H9 (cell line): ENCODE results near the gene IQCK. TPM values are rescaled to one million over a fixed set of nuclear protein-coding genes. Genes with fewer than 3 reads are reported as not detected.

Source experiments
- DNase-seq: peaks from one replicate; pipeline ENCODE4 v3.0.0-alpha.2; 2017
- H2AFZ ChIP-seq: one replicate; pipeline ENCODE4 v1.6.1; 2013; ENCODE audit warnings: mild to moderate bottlenecking, low read length, control low read depth, moderate library complexity
- H2AK5ac ChIP-seq: 2 replicates; pipeline ENCODE4 v1.6.1; 2013; ENCODE audit warnings: low read length, control low read depth, mixed read lengths; ENCODE audit not compliant: insufficient read length
- H2BK120ac ChIP-seq: one replicate; pipeline ENCODE4 v1.6.1; 2013; ENCODE audit warnings: low read depth, mild to moderate bottlenecking, low read length, control low read depth, inconsistent platforms; ENCODE audit not compliant: poor library complexity, severe bottlenecking
- H2BK12ac ChIP-seq: 2 replicates; pipeline ENCODE4 v1.6.1; 2013; ENCODE audit warnings: low read length, control low read depth, mixed read lengths, low read depth; ENCODE audit not compliant: insufficient read length
- H2BK15ac ChIP-seq: 2 replicates; pipeline ENCODE4 v1.6.1; 2013; ENCODE audit warnings: low read depth, low read length, control low read depth
- H2BK20ac ChIP-seq: one replicate; pipeline ENCODE4 v1.6.1; 2013; ENCODE audit warnings: low read depth, mild to moderate bottlenecking, low read length, control low read depth, inconsistent platforms; ENCODE audit not compliant: poor library complexity, severe bottlenecking
- H2BK5ac ChIP-seq: 2 replicates; pipeline ENCODE4 v1.6.1; 2013; ENCODE audit warnings: low read length, control low read depth, mixed read lengths; ENCODE audit not compliant: insufficient read length
- H3K14ac ChIP-seq: 2 replicates; pipeline ENCODE4 v1.6.1; 2013; ENCODE audit warnings: low read length, control low read depth; ENCODE audit not compliant: insufficient read depth
- H3K18ac ChIP-seq: 2 replicates; pipeline ENCODE4 v1.6.1; 2013; ENCODE audit warnings: low read depth, mild to moderate bottlenecking, mixed read lengths, low read length, control low read depth; ENCODE audit not compliant: insufficient read length
- H3K23ac ChIP-seq: 2 replicates; pipeline ENCODE4 v1.6.1; 2013; ENCODE audit warnings: low read length, control low read depth, mixed read lengths, low read depth; ENCODE audit not compliant: insufficient read length
- H3K23me2 ChIP-seq: 2 replicates; pipeline ENCODE4 v1.6.1; 2013; ENCODE audit warnings: low read depth, mild to moderate bottlenecking, mixed read lengths, low read length, control low read depth; ENCODE audit not compliant: insufficient read length, poor library complexity, severe bottlenecking
- H3K27ac ChIP-seq: 2 replicates; pipeline ENCODE4 v1.5.1; 2013; ENCODE audit warnings: low read length, control low read depth, mixed read lengths, low read depth; ENCODE audit not compliant: insufficient read length
- H3K27me3 ChIP-seq: 2 replicates; pipeline ENCODE4 v1.6.1; 2013; ENCODE audit warnings: low read length, control low read depth, inconsistent platforms; ENCODE audit not compliant: insufficient read depth
- H3K4ac ChIP-seq: 2 replicates; pipeline ENCODE4 v1.6.1; 2013; ENCODE audit warnings: low read depth, mild to moderate bottlenecking, control low read depth, inconsistent platforms, low read length, moderate library complexity
- H3K4me1 ChIP-seq: 2 replicates; pipeline ENCODE4 v1.6.1; 2013; ENCODE audit warnings: low read length, control low read depth, inconsistent platforms; ENCODE audit not compliant: insufficient read depth
- H3K4me2 ChIP-seq: 2 replicates; pipeline ENCODE4 v1.6.1; 2013; ENCODE audit warnings: low read length, control low read depth, mixed read lengths; ENCODE audit not compliant: insufficient read length, insufficient read depth
- H3K56ac ChIP-seq: 2 replicates; pipeline ENCODE4 v1.6.1; 2013; ENCODE audit warnings: low read depth, mild to moderate bottlenecking, mixed read lengths, low read length, control low read depth; ENCODE audit not compliant: insufficient read length
- H3K79me1 ChIP-seq: 2 replicates; pipeline ENCODE4 v1.6.1; 2013; ENCODE audit warnings: low read depth, mild to moderate bottlenecking, moderate library complexity, low read length, control low read depth, inconsistent platforms; ENCODE audit not compliant: insufficient read depth, poor library complexity, severe bottlenecking
- H3K79me2 ChIP-seq: 2 replicates; pipeline ENCODE4 v1.6.1; 2013; ENCODE audit warnings: low read length, control low read depth, inconsistent platforms; ENCODE audit not compliant: insufficient read depth
- H3K9ac ChIP-seq: 2 replicates; pipeline ENCODE4 v1.6.1; 2013; ENCODE audit warnings: low read length, control low read depth, mixed read lengths; ENCODE audit not compliant: insufficient read length; ENCODE audit errors: extremely low read depth
- H3K9me3 ChIP-seq: one replicate; pipeline ENCODE4 v1.6.1; 2013; ENCODE audit warnings: low read depth, low read length, inconsistent platforms; ENCODE audit not compliant: control insufficient read depth
- H3T11ph ChIP-seq: one replicate; pipeline ENCODE4 v1.6.1; 2013; ENCODE audit warnings: mild to moderate bottlenecking, low read length, control low read depth, inconsistent platforms
- H4K20me1 ChIP-seq: one replicate; pipeline ENCODE4 v1.6.1; 2013; ENCODE audit not compliant: control insufficient read depth, insufficient read length, insufficient read depth
- H4K5ac ChIP-seq: 2 replicates; pipeline ENCODE4 v1.6.1; 2013; ENCODE audit warnings: low read depth, mild to moderate bottlenecking, mixed read lengths, low read length, control low read depth; ENCODE audit not compliant: insufficient read length
- H4K8ac ChIP-seq: replicated peaks from 2 replicates; pipeline ENCODE4 v1.6.1; 2013; ENCODE audit warnings: low read length, control low read depth, mixed read lengths, low read depth; ENCODE audit not compliant: insufficient read length
- H4K91ac ChIP-seq: 2 replicates; pipeline ENCODE4 v1.6.1; 2013; ENCODE audit warnings: low read depth, mild to moderate bottlenecking, moderate library complexity, mixed read lengths, low read length, control low read depth; ENCODE audit not compliant: insufficient read length
- H3K27ac Mint-ChIP-seq, 3 experiments: 2 replicates in 2 of 3; 3 replicates in 1 of 3; pipeline ENCODE4 v1.8.0; 2020 to 2021; ENCODE audit warnings: mixed read lengths in 3 of 3, mild to moderate bottlenecking in 1 of 3, moderate library complexity in 1 of 3
- H3K27me3 Mint-ChIP-seq: 2 replicates; pipeline ENCODE4 v1.8.0; 2021; ENCODE audit warnings: low read depth, mild to moderate bottlenecking, moderate library complexity, mixed read lengths
- H3K36me3 Mint-ChIP-seq, 3 experiments: 2 replicates in 2 of 3; 3 replicates in 1 of 3; pipeline ENCODE4 v1.8.0; 2020 to 2021; ENCODE audit warnings: low read depth in 3 of 3, mixed read lengths in 3 of 3; ENCODE audit not compliant: insufficient read depth in 1 of 3
- H3K4me1 Mint-ChIP-seq, 2 experiments: 2 replicates each; pipeline ENCODE4 v1.8.0; 2020; ENCODE audit warnings: mixed read lengths in 2 of 2
- H3K4me3 Mint-ChIP-seq, 2 experiments: 2 replicates in 1 of 2; 3 replicates in 1 of 2; pipeline ENCODE4 v1.8.0; 2020 to 2021; ENCODE audit warnings: mild to moderate bottlenecking in 2 of 2, mixed read lengths in 2 of 2, moderate library complexity in 1 of 2
- H3K9me3 Mint-ChIP-seq, 2 experiments: 2 replicates in 1 of 2; 3 replicates in 1 of 2; pipeline ENCODE4 v1.8.0; 2020; ENCODE audit warnings: mild to moderate bottlenecking in 2 of 2, mixed read lengths in 2 of 2, moderate library complexity in 1 of 2
- WGBS: extraction: QIAGEN DNeasy Blood & Tissue Kit; methylation state at CpG from one replicate; pipeline ENCODE4 v1.1.7; 2013; ENCODE audit warnings: missing lambda C conversion rate, low lambda C conversion rate, mixed read lengths; ENCODE audit not compliant: insufficient read length; ENCODE audit errors: extremely low coverage; 5-methylcytosine and 5-hydroxymethylcytosine counted together
- total RNA-seq: library from RNA; stranded (reverse); gene quantifications from 2 replicates; pipeline ENCODE4 v1.2.1, GENCODE V29; 2021
- TF ChIP-seq, protein P1 (sequence below): fragments of 200-600 bp; sonication (generic); conservative IDR thresholded peaks from 3 replicates; pipeline ENCODE4 v1.8.0; 2021; ENCODE audit warnings: antibody characterized with exemption, mild to moderate bottlenecking

The IQCK gene
- total RNA-seq, 1 experiment from 2014 or later: 9.0 TPM

GRCh38 chr16:19672378-19672777 is 45.7 kb upstream of the IQCK start:
- Histone ChIP-seq H3K27ac (no peak overlapping the region), H4K91ac (no peak overlapping the region), H3K4me1 (no peaks in the 10 kb centered on the region), H4K5ac (no peak overlapping the region), H2BK15ac (no peak overlapping the region), H3T11ph (no peak overlapping the region), H3K4me2 (no peak overlapping the region), H3K9ac (no peak overlapping the region), H2BK20ac (no peak overlapping the region), H3K9me3 (no peaks in the 10 kb centered on the region), H2AFZ (no peak overlapping the region), H3K4ac (no peak overlapping the region), H2BK5ac (no peak overlapping the region), H3K18ac (no peak overlapping the region), H3K79me1 (no peaks in the 10 kb centered on the region), H3K23me2 (no peaks in the 10 kb centered on the region), H3K23ac (no peak overlapping the region), H4K8ac (no peak overlapping the region), H3K27me3 (no peaks in the 10 kb centered on the region), H3K14ac (no peak overlapping the region), H2BK120ac (no peak overlapping the region), H2AK5ac (no peak overlapping the region), H3K56ac (no peak overlapping the region), H3K79me2 (no peaks in the 10 kb centered on the region), H4K20me1 (no peaks in the 10 kb centered on the region), H2BK12ac (no peak overlapping the region)
- no peaks in the 10 kb centered on the region for H3K9me3 Mint-ChIP-seq
- no peaks in the 10 kb centered on the region; the same call in 1 of the 2 replicates for H3K27me3 Mint-ChIP-seq
- no peak overlapping the region for H3K27ac Mint-ChIP-seq
- TF ChIP-seq, protein P1, sequence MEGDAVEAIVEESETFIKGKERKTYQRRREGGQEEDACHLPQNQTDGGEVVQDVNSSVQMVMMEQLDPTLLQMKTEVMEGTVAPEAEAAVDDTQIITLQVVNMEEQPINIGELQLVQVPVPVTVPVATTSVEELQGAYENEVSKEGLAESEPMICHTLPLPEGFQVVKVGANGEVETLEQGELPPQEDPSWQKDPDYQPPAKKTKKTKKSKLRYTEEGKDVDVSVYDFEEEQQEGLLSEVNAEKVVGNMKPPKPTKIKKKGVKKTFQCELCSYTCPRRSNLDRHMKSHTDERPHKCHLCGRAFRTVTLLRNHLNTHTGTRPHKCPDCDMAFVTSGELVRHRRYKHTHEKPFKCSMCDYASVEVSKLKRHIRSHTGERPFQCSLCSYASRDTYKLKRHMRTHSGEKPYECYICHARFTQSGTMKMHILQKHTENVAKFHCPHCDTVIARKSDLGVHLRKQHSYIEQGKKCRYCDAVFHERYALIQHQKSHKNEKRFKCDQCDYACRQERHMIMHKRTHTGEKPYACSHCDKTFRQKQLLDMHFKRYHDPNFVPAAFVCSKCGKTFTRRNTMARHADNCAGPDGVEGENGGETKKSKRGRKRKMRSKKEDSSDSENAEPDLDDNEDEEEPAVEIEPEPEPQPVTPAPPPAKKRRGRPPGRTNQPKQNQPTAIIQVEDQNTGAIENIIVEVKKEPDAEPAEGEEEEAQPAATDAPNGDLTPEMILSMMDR: no peak
- WGBS: no CpG with 5 or more reads among the region's 4 CpGs
- DNase-seq: no peak
- no peaks in the 10 kb centered on the region for H3K4me1 Mint-ChIP-seq
- H3K4me3 Mint-ChIP-seq: no peak overlapping the region
- peaks cover 0 to 33% (median 31%) of the 10 kb centered on the region in 3 experiments; a peak in 5 of 7 replicates for H3K36me3 Mint-ChIP-seq
